ENCODE measurements around the gene SELENON.

DNA sequence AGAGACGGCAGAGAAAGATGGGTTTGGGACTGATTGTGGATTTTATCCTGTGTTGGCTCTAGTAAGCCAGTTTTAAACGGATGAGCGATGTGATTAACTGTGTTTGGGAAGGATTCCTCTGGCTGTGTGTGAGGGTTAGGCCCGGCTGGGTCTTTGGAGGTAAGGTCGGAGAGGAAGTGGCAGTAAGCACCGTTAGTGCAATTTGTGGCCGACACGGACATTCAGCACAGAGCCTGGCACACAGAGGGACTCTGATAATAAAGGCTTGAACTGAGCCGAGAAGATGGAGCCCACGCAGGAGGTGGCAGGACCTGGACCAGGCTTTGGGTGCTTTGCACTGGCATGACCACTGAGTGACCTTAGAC, 21.1 kb downstream of the SELENON start:
- TF ChIP-seq, protein P1, sequence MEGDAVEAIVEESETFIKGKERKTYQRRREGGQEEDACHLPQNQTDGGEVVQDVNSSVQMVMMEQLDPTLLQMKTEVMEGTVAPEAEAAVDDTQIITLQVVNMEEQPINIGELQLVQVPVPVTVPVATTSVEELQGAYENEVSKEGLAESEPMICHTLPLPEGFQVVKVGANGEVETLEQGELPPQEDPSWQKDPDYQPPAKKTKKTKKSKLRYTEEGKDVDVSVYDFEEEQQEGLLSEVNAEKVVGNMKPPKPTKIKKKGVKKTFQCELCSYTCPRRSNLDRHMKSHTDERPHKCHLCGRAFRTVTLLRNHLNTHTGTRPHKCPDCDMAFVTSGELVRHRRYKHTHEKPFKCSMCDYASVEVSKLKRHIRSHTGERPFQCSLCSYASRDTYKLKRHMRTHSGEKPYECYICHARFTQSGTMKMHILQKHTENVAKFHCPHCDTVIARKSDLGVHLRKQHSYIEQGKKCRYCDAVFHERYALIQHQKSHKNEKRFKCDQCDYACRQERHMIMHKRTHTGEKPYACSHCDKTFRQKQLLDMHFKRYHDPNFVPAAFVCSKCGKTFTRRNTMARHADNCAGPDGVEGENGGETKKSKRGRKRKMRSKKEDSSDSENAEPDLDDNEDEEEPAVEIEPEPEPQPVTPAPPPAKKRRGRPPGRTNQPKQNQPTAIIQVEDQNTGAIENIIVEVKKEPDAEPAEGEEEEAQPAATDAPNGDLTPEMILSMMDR (IDR thresholded peaks at IDR 0.05 in 2 of 3, conservative IDR thresholded peaks at IDR 0.05 in 1 of 3; ENCODE audit: control insufficient read depth in 2 of 3, extremely low read depth in 1 of 3, insufficient read depth in 1 of 3, low read depth in 3 of 3, low read length in 3 of 3): no peak
- TF ChIP-seq ZNF274 (IDR thresholded peaks at IDR 0.05; ENCODE audit: insufficient read depth, insufficient read length): no peak
- no peak for TF ChIP-seq EP300 (IDR thresholded peaks at IDR 0.05; ENCODE audit: borderline replicate concordance in 1 of 2, control insufficient read depth in 1 of 2, low read depth in 2 of 2, low read length in 2 of 2)
- TF ChIP-seq, protein P2, sequence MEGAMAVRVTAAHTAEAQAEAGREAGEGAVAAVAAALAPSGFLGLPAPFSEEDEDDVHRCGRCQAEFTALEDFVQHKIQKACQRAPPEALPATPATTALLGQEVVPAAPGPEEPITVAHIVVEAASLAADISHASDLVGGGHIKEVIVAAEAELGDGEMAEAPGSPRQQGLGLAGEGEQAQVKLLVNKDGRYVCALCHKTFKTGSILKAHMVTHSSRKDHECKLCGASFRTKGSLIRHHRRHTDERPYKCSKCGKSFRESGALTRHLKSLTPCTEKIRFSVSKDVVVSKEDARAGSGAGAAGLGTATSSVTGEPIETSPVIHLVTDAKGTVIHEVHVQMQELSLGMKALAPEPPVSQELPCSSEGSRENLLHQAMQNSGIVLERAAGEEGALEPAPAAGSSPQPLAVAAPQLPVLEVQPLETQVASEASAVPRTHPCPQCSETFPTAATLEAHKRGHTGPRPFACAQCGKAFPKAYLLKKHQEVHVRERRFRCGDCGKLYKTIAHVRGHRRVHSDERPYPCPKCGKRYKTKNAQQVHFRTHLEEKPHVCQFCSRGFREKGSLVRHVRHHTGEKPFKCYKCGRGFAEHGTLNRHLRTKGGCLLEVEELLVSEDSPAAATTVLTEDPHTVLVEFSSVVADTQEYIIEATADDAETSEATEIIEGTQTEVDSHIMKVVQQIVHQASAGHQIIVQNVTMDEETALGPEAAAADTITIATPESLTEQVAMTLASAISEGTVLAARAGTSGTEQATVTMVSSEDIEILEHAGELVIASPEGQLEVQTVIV (IDR thresholded peaks at IDR 0.05; ENCODE audit: borderline replicate concordance, partially characterized antibody): no peak
- TF ChIP-seq, protein P3, sequence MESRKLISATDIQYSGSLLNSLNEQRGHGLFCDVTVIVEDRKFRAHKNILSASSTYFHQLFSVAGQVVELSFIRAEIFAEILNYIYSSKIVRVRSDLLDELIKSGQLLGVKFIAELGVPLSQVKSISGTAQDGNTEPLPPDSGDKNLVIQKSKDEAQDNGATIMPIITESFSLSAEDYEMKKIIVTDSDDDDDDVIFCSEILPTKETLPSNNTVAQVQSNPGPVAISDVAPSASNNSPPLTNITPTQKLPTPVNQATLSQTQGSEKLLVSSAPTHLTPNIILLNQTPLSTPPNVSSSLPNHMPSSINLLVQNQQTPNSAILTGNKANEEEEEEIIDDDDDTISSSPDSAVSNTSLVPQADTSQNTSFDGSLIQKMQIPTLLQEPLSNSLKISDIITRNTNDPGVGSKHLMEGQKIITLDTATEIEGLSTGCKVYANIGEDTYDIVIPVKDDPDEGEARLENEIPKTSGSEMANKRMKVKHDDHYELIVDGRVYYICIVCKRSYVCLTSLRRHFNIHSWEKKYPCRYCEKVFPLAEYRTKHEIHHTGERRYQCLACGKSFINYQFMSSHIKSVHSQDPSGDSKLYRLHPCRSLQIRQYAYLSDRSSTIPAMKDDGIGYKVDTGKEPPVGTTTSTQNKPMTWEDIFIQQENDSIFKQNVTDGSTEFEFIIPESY (IDR thresholded peaks at IDR 0.05): no peak
- no peak for TF ChIP-seq POLR2AphosphoS5 (IDR thresholded peaks at IDR 0.05; ENCODE audit: low read length)
- TF ChIP-seq BACH1 (IDR thresholded peaks at IDR 0.05; ENCODE audit: borderline replicate concordance): no peak
- TF ChIP-seq SREBF1 (IDR thresholded peaks at IDR 0.05; ENCODE audit: low read length): no peak
- TF ChIP-seq KAT2A (conservative IDR thresholded peaks at IDR 0.05; ENCODE audit: control insufficient read depth, low read depth, low read length): no peak
- TF ChIP-seq, protein P4, sequence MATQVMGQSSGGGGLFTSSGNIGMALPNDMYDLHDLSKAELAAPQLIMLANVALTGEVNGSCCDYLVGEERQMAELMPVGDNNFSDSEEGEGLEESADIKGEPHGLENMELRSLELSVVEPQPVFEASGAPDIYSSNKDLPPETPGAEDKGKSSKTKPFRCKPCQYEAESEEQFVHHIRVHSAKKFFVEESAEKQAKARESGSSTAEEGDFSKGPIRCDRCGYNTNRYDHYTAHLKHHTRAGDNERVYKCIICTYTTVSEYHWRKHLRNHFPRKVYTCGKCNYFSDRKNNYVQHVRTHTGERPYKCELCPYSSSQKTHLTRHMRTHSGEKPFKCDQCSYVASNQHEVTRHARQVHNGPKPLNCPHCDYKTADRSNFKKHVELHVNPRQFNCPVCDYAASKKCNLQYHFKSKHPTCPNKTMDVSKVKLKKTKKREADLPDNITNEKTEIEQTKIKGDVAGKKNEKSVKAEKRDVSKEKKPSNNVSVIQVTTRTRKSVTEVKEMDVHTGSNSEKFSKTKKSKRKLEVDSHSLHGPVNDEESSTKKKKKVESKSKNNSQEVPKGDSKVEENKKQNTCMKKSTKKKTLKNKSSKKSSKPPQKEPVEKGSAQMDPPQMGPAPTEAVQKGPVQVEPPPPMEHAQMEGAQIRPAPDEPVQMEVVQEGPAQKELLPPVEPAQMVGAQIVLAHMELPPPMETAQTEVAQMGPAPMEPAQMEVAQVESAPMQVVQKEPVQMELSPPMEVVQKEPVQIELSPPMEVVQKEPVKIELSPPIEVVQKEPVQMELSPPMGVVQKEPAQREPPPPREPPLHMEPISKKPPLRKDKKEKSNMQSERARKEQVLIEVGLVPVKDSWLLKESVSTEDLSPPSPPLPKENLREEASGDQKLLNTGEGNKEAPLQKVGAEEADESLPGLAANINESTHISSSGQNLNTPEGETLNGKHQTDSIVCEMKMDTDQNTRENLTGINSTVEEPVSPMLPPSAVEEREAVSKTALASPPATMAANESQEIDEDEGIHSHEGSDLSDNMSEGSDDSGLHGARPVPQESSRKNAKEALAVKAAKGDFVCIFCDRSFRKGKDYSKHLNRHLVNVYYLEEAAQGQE (IDR thresholded peaks at IDR 0.05; ENCODE audit: low read depth, low read length): no peak

Measured in GM12878 (cell line).